ENCODE data around the gene RNASEH2B. TPM values are rescaled to one million over a fixed set of nuclear protein-coding genes. Genes with fewer than 3 reads are reported as not detected.

Gene RNASEH2B
- total and polyA plus RNA-seq, 9 of the 15 experiments (the other 6 are each of a cell fraction or from before 2014, with no cell fraction given): 26.3 to 109 (median 62.5) TPM

GRCh38 chr13:50911937-50912795 lies 2.6 kb downstream of the RNASEH2B start (continued):
- TF ChIP-seq ZNF407 (IDR thresholded peaks at IDR 0.05; ENCODE audit: low read depth): no peak
- TF ChIP-seq CTCFL (IDR thresholded peaks at IDR 0.05; ENCODE audit: borderline replicate concordance, insufficient read depth, low read depth, low read length, poor library complexity, severe bottlenecking): peak; percentile 54
- TF ChIP-seq L3MBTL2 (IDR thresholded peaks at IDR 0.05): 0 out of 2 replicates have a peak, but pooled peaks have one; percentile 20
- TF ChIP-seq ZNF512 (tag; IDR thresholded peaks at IDR 0.05): no peak
- peak; percentile 68; the same call in 1 of the 2 replicates for TF ChIP-seq MYNN (IDR thresholded peaks at IDR 0.05)
- no peak for TF ChIP-seq MYNN (CRISPR knock-in tag; IDR thresholded peaks at IDR 0.05)
- peak; percentile 25; the same call in 1 of the 2 replicates for TF ChIP-seq BRD4 (IDR thresholded peaks at IDR 0.05)
- peak; percentile 86 for TF ChIP-seq TBP (optimal IDR thresholded peaks at IDR 0.05; ENCODE audit: low read depth, low read length)
- no peak for TF ChIP-seq NELFE (IDR thresholded peaks at IDR 0.05; ENCODE audit: insufficient read depth, insufficient read length)
- peak in 1 of 2 experiments; percentile 33; a peak in 1 of 4 replicates for TF ChIP-seq FOXK2 (conservative IDR thresholded peaks at IDR 0.05 in 1 of 2, IDR thresholded peaks at IDR 0.05 in 1 of 2; ENCODE audit: low read depth in 2 of 2)
- TF ChIP-seq, protein P1, sequence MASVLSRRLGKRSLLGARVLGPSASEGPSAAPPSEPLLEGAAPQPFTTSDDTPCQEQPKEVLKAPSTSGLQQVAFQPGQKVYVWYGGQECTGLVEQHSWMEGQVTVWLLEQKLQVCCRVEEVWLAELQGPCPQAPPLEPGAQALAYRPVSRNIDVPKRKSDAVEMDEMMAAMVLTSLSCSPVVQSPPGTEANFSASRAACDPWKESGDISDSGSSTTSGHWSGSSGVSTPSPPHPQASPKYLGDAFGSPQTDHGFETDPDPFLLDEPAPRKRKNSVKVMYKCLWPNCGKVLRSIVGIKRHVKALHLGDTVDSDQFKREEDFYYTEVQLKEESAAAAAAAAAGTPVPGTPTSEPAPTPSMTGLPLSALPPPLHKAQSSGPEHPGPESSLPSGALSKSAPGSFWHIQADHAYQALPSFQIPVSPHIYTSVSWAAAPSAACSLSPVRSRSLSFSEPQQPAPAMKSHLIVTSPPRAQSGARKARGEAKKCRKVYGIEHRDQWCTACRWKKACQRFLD (CRISPR knock-in tag; IDR thresholded peaks at IDR 0.05): 0 out of 2 replicates have a peak, but pooled peaks have one; percentile 37
- TF ChIP-seq SMARCC2 (IDR thresholded peaks at IDR 0.05; ENCODE audit: low read depth): no peak
- no peak for TF ChIP-seq RBM17 (IDR thresholded peaks at IDR 0.05; ENCODE audit: borderline replicate concordance, low read depth, low read length)

Data from K562 (cell line).